DND-41 (cell line): ENCODE results near the gene LAMA4.
"Not testable (repeated sequence)": the region's sequence is repeated elsewhere in the genome, so short reads cannot be mapped to it uniquely, and the experiment has no call there.

Experiments used
- ATAC-seq: fragments of 200-7000 bp; cut with Tn5 transposase; 3 replicates; pipeline ENCODE4 v1.9.1; 2021; ENCODE audit warnings: low read depth; ENCODE audit not compliant: insufficient read depth
- DNase-seq: peaks from one replicate; pipeline ENCODE4 v3.0.0-alpha.2; 2020
- H2AFZ ChIP-seq: 2 replicates; pipeline ENCODE4 v1.6.0; 2012; ENCODE audit warnings: low read depth, low read length
- H3K27ac ChIP-seq: 2 replicates; pipeline ENCODE4 v1.5.1; 2012; ENCODE audit warnings: low read length, inconsistent platforms
- H3K27me3 ChIP-seq: fragments of 200-600 bp; sonication (generic); 2 replicates; pipeline ENCODE4 v1.6.0; 2012; ENCODE audit warnings: low read length, mild to moderate bottlenecking, inconsistent platforms; ENCODE audit not compliant: insufficient read depth, poor library complexity
- H3K36me3 ChIP-seq: 2 replicates; pipeline ENCODE4 v1.5.1; 2012; ENCODE audit warnings: low read length, inconsistent platforms; ENCODE audit not compliant: insufficient read depth
- H3K4me1 ChIP-seq: 2 replicates; pipeline ENCODE4 v1.5.1; 2012; ENCODE audit warnings: mild to moderate bottlenecking, low read length; ENCODE audit not compliant: insufficient read depth
- H3K4me2 ChIP-seq: 2 replicates; pipeline ENCODE4 v1.6.0; 2012; ENCODE audit warnings: mild to moderate bottlenecking, moderate library complexity, low read length, inconsistent platforms; ENCODE audit not compliant: insufficient read depth
- H3K4me3 ChIP-seq, 2 experiments: fragments of 200-600 bp in 1 of 2; shearing (Covaris generic) in 1 of 2; 2 replicates each; pipeline ENCODE4 v1.5.1; 2012 to 2016; ENCODE audit warnings: inconsistent platforms in 2 of 2, low read length in 2 of 2, mild to moderate bottlenecking in 2 of 2, low read depth in 1 of 2, moderate library complexity in 1 of 2
- H3K79me2 ChIP-seq: 2 replicates; pipeline ENCODE4 v1.6.0; 2012; ENCODE audit warnings: low read length, inconsistent platforms; ENCODE audit not compliant: insufficient read depth
- H3K9ac ChIP-seq: 2 replicates; pipeline ENCODE4 v1.6.0; 2012; ENCODE audit warnings: low read depth, mild to moderate bottlenecking, inconsistent platforms, low read length, moderate library complexity
- H3K9me3 ChIP-seq: 2 replicates; pipeline ENCODE4 v1.5.1; 2012; ENCODE audit warnings: low read length, moderate library complexity, mild to moderate bottlenecking, inconsistent platforms; ENCODE audit not compliant: insufficient read depth, severe bottlenecking
- H4K20me1 ChIP-seq: 2 replicates; pipeline ENCODE4 v1.6.0; 2012; ENCODE audit warnings: low read length; ENCODE audit not compliant: insufficient read depth
- EZH2 ChIP-seq: IDR thresholded peaks from 3 replicates; pipeline ENCODE4 v1.6.1; 2012; ENCODE audit warnings: borderline replicate concordance, low read depth, mild to moderate bottlenecking, moderate library complexity, low read length, inconsistent platforms; ENCODE audit not compliant: severe bottlenecking
- TF ChIP-seq, protein P1 (sequence below): IDR thresholded peaks from 2 replicates; pipeline ENCODE4 v1.5.1; 2012; ENCODE audit warnings: borderline replicate concordance, low read length, moderate library complexity, mild to moderate bottlenecking; ENCODE audit not compliant: poor library complexity, severe bottlenecking; ENCODE audit errors: extremely low read depth

Gene LAMA4

DNA sequence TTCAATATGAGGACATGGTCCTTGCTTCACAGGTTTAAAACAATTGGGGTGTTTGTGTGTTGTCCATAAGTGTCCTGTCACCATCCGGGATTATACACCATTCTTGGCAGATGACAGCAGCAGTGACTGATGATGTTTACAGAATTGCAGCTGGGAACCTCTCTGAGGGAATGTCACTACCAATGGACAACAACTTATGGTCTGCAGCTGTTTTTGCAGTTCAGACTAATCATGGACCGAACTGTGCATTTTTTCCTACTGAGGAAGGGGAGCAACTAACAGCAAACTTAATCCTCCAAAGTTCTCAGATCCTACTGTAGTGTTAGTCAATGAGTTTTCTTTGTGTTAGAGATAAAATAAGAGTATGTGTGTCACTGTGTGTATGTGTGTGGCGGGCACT, 140.9 kb downstream of the LAMA4 start:
- H3K9me3 ChIP-seq = no peaks in the 10 kb centered on the region
- no peak for DNase-seq
- H3K4me2 ChIP-seq = no peak overlapping the region
- no peak overlapping the region for H3K9ac ChIP-seq
- ATAC-seq = no peak
- H3K27me3 ChIP-seq = peaks cover 37% of the 10 kb centered on the region
- no peak for TF ChIP-seq EZH2
- TF ChIP-seq, protein P1, sequence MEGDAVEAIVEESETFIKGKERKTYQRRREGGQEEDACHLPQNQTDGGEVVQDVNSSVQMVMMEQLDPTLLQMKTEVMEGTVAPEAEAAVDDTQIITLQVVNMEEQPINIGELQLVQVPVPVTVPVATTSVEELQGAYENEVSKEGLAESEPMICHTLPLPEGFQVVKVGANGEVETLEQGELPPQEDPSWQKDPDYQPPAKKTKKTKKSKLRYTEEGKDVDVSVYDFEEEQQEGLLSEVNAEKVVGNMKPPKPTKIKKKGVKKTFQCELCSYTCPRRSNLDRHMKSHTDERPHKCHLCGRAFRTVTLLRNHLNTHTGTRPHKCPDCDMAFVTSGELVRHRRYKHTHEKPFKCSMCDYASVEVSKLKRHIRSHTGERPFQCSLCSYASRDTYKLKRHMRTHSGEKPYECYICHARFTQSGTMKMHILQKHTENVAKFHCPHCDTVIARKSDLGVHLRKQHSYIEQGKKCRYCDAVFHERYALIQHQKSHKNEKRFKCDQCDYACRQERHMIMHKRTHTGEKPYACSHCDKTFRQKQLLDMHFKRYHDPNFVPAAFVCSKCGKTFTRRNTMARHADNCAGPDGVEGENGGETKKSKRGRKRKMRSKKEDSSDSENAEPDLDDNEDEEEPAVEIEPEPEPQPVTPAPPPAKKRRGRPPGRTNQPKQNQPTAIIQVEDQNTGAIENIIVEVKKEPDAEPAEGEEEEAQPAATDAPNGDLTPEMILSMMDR = no peak
- no peaks in the 10 kb centered on the region for H3K36me3 ChIP-seq
- H3K27ac ChIP-seq = no peak overlapping the region
- no peaks in the 10 kb centered on the region for H3K79me2 ChIP-seq
- H3K4me3 ChIP-seq = no peak overlapping the region
- no peaks in the 10 kb centered on the region for H3K4me1 ChIP-seq
- no peak overlapping the region for H2AFZ ChIP-seq
- no peaks in the 10 kb centered on the region for H4K20me1 ChIP-seq

DNA sequence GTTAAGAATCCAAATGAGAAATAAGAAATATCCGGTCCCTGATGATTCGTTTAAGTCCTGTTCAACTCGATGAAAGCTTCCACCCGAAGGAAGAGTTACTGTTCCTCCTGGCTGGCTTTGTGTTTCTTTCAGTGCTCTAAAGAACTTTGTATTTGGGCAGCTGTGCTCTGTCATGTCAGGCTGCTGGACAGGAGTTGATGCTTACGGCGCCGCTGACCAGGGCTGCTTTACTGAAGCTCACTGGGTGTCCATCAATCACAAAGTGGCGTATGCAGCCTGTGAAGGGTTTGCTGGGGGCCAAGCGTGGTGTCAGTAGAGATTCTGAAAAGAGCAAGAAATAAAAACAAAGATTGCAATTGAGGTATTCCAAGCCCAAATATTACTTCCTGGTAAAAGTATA, 145.1 kb downstream of the LAMA4 start:
- no peaks in the 10 kb centered on the region for H3K4me1 ChIP-seq
- no peak overlapping the region for H3K9ac ChIP-seq
- no peaks in the 10 kb centered on the region for H4K20me1 ChIP-seq
- no peaks in the 10 kb centered on the region for H3K79me2 ChIP-seq
- H3K9me3 ChIP-seq = no peaks in the 10 kb centered on the region
- no peak overlapping the region for H2AFZ ChIP-seq
- no peak overlapping the region for H3K27ac ChIP-seq
- peaks cover 30% of the 10 kb centered on the region for H3K27me3 ChIP-seq
- ATAC-seq (no peak), DNase-seq (no peak)
- no peaks in the 10 kb centered on the region for H3K36me3 ChIP-seq
- TF ChIP-seq, protein P1 = no peak
- TF ChIP-seq EZH2 = no peak
- H3K4me2 ChIP-seq = no peak overlapping the region
- no peak overlapping the region for H3K4me3 ChIP-seq

DNA sequence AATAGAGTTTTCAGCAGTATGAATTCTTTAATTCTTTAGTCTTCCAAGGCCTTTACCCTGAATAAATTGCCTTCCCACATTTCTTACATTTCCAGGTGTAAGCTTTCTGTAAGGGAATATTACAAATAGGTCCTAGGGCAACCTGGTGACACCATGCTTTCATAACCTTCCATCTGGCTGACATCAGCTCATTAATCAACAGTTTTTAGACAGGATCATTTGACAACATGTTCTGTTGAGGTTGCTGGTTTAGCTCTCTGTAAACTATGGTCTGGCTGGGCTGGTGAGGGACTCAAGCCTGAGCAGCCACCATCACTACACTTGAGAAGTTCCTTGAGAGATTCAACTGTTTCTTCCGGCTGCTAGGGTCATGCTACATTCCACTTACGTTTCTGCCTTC, 147.8 kb downstream of the LAMA4 start:
- no peaks in the 10 kb centered on the region for H3K79me2 ChIP-seq
- H3K4me1 ChIP-seq = no peaks in the 10 kb centered on the region
- no peaks in the 10 kb centered on the region for H3K9me3 ChIP-seq
- no peak overlapping the region for H3K4me2 ChIP-seq
- peaks cover 11% of the 10 kb centered on the region for H3K27me3 ChIP-seq
- no peak overlapping the region for H2AFZ ChIP-seq
- no peaks in the 10 kb centered on the region for H3K36me3 ChIP-seq
- no peak overlapping the region for H3K9ac ChIP-seq
- H3K27ac ChIP-seq = no peak overlapping the region
- TF ChIP-seq EZH2 = no peak
- TF ChIP-seq, protein P1 = no peak
- H4K20me1 ChIP-seq = no peaks in the 10 kb centered on the region
- no peak overlapping the region for H3K4me3 ChIP-seq
- ATAC-seq = no peak
- DNase-seq = no peak

DNA sequence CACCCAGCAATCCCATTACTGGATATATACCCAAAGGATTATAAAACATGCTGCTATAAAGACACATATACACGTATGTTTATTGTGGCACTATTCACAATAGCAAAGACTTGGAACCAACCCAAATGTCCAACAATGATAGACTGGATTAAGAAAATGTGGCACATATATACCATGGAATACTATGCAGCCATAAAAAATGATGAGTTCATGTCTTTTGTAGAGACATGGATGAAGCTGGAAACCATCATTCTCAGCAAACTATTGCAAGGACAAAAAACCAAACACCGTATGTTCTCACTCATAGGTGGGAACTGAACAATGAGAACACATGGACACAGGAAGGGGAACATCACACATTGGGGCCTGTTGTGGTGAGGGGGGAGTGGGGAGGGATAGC, 148.3 kb downstream of the LAMA4 start:
- not testable (repeated sequence) for H3K9ac ChIP-seq, H2AFZ ChIP-seq, DNase-seq, H3K4me1 ChIP-seq, H3K79me2 ChIP-seq, H3K27ac ChIP-seq, H3K4me3 ChIP-seq, H3K4me2 ChIP-seq, H3K36me3 ChIP-seq, H4K20me1 ChIP-seq, ATAC-seq, H3K9me3 ChIP-seq
- peaks cover 11% of the 10 kb centered on the region for H3K27me3 ChIP-seq
